GM21526 (cell line): ENCODE data around the gene CLIC6.

Source experiments
- ATAC-seq: cut with Tn5 transposase; IDR thresholded peaks from one replicate; pipeline ENCODE4 v1.9.1; 2021; ENCODE audit warnings: moderate library complexity; ENCODE audit not compliant: unreplicated experiment, low FRiP score

Gene CLIC6

GRCh38 chr21:34722684-34723300, 54.0 kb downstream of the CLIC6 start:
- ATAC-seq: no peak

GRCh38 chr21:34724131-34724856, 55.5 kb downstream of the CLIC6 start:
- no peak for ATAC-seq

GRCh38 chr21:34724857-34725195, 56.0 kb downstream of the CLIC6 start:
- no peak for ATAC-seq

- no peak for ATAC-seq
These were observed 58.0 kb downstream of the CLIC6 start for GRCh38 chr21:34726627-34727337.

GRCh38 chr21:34728479-34728878, 59.7 kb downstream of the CLIC6 start:
- ATAC-seq: no peak

GRCh38 chr21:34730194-34730593, 61.4 kb downstream of the CLIC6 start:
- no peak for ATAC-seq

GRCh38 chr21:34730756-34731445, 62.1 kb downstream of the CLIC6 start:
- ATAC-seq: no peak

GRCh38 chr21:34732388-34732821, 63.6 kb downstream of the CLIC6 start:
- no peak for ATAC-seq

GRCh38 chr21:34733852-34734251, 65.1 kb downstream of the CLIC6 start:
- no peak for ATAC-seq

- no peak for ATAC-seq
These were observed 65.9 kb downstream of the CLIC6 start for GRCh38 chr21:34734696-34735095.

- ATAC-seq: no peak
These were observed 67.5 kb downstream of the CLIC6 start for GRCh38 chr21:34736116-34736874.

GRCh38 chr21:34737115-34737514, 68.3 kb downstream of the CLIC6 start:
- ATAC-seq: no peak

GRCh38 chr21:34740198-34740597, 71.4 kb downstream of the CLIC6 start:
- ATAC-seq: no peak

- ATAC-seq: no peak
These were observed 74.5 kb downstream of the CLIC6 start for GRCh38 chr21:34743285-34743684.

GRCh38 chr21:34743831-34744230, 75.0 kb downstream of the CLIC6 start:
- ATAC-seq: no peak

- ATAC-seq: no peak
These were observed 76.0 kb downstream of the CLIC6 start for GRCh38 chr21:34744801-34745200.

GRCh38 chr21:34745557-34746255, 76.9 kb downstream of the CLIC6 start:
- no peak for ATAC-seq

- no peak for ATAC-seq
These were observed 80.1 kb downstream of the CLIC6 start for GRCh38 chr21:34748862-34749261.

- no peak for ATAC-seq
These were observed 86.2 kb downstream of the CLIC6 start for GRCh38 chr21:34754690-34755647.
